Amniotic stem cell (primary cell): ENCODE data around the gene DEPDC1B.
"Not testable (repeated sequence)": the region's sequence is repeated elsewhere in the genome, so short reads cannot be mapped to it uniquely, and the experiment has no call there.

Experiments
- DNase-seq: peaks from one replicate; lab custom pipeline; 2025; lab: John Stamatoyannopoulos, UW

The DEPDC1B gene

GRCh38 chr5:60698336-60698735, 1.6 kb downstream of the DEPDC1B start:
- no peak for DNase-seq

GRCh38 chr5:60690326-60690725, 9.6 kb downstream of the DEPDC1B start:
- no peak for DNase-seq

DNA sequence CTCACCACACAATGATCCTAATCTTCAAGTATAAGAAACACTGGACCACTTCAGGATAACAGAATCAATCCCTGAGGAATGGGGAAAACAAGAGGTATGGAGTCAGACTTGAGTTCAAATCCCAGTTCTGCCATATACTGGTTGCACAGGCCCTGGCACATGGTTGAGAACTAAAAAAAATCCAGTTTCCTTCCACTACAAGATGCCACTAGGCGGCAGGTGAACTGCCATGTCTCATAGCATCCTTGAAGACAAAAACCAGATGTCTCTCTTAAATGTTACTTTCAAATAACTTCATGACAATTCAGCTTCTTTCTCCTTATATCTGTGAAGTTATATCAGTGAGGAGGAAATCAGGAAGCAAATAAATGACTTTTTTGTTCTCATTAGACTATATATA, 11.0 kb downstream of the DEPDC1B start:
- DNase-seq = no peak

GRCh38 chr5:60687927-60688720, 11.8 kb downstream of the DEPDC1B start:
- DNase-seq = peak; percentile 2

DNA sequence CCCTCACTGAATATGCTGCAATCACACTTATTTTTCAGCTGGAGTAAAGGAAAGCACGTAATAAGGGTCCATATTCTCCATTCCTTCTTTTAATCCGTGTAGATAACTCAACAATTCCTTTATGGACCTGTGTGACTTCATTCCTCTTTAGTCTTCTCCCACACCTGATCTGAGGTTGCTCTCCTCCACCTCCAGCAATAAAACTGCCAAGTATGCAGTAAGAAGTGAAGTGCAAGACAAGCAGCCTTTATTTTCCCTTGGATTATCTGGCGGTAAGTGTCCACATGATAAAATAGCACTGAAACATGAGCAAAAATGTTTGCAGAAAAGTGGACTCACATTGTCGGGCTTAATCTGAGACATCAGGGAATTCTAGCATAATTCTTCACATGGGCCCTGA, 13.8 kb downstream of the DEPDC1B start:
- DNase-seq = no peak

DNA sequence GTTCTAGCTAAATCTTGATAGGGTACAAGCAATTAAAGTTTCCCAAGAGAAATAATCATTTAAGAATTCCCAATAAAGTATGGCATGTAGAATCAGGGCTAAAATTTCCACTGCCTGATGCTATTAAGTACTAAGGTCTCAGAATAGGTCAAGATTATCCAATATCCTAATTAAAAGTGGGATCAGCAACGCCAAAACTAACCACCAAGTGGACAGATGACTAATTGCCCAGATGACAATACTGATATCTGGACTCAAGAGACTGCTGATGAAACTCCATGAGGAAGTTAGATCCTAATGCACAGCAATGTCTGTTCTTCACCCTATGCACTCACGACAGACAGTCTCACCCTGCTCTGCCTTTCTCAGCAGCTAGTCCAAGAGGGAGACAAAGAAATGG, 14.3 kb downstream of the DEPDC1B start:
- DNase-seq = no peak

DNA sequence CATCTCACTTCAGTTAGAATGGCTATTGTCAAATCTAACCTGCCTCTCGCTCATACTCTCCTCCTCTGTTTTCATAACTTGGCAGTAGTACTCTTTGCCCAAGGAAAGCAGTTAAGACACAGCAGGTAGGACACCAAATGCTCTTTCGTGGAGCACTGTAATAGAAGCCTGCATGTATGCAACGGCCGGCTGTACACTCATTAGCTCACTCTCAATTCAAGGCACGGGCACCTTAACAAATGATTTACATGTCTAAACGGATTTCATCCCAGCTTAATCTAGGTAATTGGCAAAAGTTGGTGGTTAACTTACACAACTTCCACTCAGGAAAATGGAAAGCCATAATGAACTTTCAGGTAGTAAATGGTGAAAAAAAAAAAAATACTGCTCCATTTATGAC, 14.9 kb downstream of the DEPDC1B start:
- DNase-seq = no peak

- DNase-seq = not testable (repeated sequence)
These were observed 18.0 kb downstream of the DEPDC1B start for GRCh38 chr5:60682007-60682406.

- DNase-seq = no peak
These were observed 20.1 kb downstream of the DEPDC1B start for GRCh38 chr5:60679816-60680215.

DNA sequence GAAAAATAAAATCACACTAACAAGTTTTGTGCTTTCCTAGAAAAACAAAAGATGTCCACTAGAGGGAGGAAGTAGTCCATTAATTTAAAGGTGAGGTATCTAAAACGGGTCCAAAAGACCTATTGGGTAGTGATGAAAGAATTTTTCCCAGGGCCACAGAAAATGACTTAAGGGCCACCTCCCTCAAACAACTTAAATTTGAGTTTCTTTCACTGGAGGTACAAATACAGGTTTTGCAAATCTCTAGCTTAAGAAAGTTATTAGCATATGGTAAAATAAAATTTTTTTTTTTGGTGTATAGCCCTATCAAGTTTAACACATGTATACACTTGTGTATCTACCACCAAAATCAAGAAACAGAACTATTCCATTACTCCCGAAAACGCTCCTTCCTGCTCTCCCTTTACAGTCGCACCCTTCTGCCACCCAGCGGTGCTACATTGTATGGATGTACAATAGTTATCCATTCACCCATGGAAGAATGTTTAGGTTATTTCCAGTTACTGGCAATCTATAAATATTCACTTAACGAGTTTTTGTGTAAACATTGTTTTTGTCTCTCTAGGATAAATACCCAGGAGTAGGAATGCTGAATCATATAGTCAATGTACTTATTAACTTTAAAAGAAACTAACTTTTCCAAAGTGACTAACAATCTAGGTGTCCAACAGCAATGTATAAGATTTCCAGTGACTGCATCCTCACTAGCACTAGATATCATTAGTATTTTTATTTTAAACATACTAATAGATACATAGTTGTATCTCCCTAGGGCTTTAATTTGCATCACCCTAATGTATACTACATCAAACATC, 21.9 kb downstream of the DEPDC1B start:
- DNase-seq = peak; percentile 37

DNA sequence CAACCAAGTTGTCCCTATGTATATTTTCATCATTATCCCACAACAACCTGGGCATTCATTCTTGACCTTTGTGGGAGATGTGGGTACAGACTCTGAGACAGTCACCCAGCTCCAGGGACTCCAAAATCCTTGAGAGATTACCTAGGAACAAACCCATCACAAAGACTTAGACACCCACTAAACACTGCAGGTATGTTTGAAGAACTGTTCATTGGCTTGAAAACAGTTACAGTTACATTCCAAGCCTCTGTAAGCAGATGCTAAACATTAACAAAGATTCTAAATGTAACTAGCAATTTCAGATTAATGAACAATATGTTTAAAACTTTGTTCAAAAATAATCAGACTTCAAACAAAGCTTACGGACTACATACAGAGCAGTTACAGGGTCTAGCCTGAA, 24.7 kb downstream of the DEPDC1B start:
- DNase-seq = no peak

GRCh38 chr5:60674251-60675069, 25.5 kb downstream of the DEPDC1B start:
- DNase-seq = no peak

GRCh38 chr5:60673334-60673733, 26.6 kb downstream of the DEPDC1B start:
- DNase-seq = no peak

DNA sequence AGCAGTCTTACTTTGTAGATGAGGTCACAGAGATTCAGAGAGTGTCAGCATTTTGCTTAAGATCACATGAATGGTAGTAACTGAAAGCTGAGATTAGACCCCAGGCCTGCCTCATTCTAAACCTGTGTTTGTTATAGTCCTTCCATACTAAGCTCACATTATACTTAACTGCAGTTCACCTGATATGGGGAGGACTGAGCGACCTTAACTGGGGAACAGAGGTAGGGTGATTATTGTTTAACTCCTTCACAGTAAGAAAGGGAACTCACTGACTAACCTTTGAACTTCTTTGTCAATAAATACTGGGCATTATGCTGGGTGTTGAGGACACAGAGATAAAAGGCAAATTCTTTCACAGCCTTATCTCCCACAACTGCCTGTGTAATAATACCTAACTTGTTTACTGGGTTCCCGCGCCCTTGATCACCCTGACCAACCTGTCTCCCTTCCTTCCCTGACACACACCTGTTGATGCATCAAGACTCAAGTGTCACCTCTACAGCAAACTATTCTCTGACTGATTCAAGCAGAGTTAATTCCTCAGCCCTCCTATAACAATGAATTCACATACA, 27.2 kb downstream of the DEPDC1B start:
- DNase-seq = no peak

- DNase-seq = no peak
These were observed 27.9 kb downstream of the DEPDC1B start for GRCh38 chr5:60671899-60672692.

DNA sequence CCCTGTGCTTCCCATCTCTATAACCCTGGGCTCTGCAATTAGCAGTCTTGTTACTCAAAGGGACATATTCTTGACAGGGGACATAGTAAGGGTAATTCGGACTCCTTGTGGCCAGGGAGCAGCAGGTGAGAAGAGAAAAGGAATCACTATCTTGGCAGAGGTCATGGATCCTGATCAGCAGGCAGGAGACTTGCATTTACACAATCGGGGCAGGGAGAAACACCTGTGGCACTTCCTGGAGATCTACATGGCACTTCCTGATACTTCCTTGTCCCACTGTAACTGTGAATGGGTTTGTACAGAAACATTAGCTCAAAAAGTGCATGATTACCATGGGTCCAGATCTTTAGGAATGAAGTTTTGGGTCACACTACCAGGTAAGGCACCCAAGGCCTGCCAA, 29.2 kb downstream of the DEPDC1B start:
- no peak for DNase-seq

DNA sequence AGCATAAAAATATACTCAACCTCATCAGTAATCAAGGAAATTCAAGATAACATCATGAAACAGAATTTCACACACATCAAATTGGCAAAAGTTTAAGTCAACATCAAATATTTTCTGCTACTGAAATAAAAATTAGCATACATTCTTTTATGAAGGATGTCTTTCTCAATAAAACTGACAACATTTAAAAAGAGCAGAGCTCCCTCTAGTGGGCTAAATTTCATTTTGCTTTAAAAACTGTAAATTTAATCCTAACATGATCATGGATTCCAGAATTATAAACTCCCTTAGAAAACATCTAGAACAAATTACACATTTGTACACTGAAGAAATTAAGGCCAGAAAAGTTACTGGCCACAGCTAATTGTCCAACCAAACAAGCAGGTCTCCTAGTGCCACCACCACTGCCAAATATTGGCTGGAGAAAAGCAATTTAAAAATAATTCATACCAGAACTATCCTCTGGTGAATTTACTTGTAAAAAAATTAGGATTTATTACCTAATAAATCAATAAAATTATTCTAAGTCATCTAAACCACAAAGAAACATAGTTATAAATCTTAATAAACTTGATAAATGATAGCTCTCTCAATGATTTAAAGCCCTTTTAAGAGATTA, 31.2 kb downstream of the DEPDC1B start:
- DNase-seq = no peak

DNA sequence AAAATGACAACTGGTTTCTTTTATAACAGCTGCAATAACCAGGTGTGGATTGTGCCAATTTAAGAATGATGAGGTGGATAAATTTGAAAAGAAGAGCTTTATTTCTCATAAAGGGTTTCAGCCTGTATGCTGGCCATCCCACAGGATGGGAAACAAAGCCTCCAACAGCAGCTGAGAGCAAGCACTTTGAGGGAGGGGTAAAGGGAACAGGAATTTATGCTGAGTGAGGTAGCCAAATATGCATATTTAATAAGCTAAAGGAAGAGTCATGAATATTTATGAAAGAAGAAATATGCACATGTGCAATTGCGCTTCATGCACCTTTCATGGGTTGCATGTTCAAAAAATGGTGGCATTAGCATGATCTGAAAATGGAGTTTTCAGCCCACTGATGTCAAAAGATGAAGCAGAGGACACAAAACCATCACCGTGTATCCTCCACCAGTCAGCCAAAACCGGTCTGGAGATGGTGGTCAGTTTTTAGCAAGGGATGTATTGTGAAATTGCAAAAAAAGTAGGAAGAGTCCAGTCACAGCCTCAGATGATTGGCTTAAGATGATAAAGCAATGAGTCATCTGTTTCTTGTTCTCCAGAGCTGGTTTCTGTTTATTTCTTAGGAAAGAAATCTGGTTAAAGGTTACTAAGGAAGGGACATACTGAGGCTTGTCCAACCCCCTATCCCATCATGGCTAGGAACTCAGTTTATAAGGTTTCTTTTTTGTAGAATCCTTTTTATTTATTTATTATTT, 47.9 kb downstream of the DEPDC1B start:
- DNase-seq = peak; percentile 27

- DNase-seq = no peak
These were observed 50.6 kb downstream of the DEPDC1B start for GRCh38 chr5:60649288-60649917.

GRCh38 chr5:60648175-60648574, 51.8 kb downstream of the DEPDC1B start:
- no peak for DNase-seq
